Measurements from ENCODE around the gene SHROOM3.

DNA sequence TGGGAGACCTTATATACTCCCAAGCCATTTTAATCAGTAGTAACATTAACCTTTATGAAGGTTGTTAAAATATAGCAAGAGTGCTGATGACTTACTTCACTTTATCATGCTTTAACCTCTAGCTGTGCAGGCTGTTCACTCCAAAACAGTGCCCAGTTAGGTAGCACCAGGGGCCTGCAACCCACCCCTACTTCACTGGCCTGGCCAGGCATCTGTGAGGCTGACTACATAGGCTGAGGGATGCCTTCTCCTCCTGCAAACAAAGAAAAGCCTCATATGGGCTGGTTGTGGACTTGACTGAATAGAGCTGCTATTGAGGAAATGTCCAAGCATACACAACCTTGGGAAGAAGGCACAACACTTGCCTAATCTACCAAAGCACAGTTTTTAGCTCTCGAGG is 172.8 kb downstream of the SHROOM3 start:
- no peak for TF ChIP-seq POLR2AphosphoS5 (IDR thresholded peaks at IDR 0.05; ENCODE audit: insufficient read depth, low read depth, low read length)
- TF ChIP-seq, protein P1, sequence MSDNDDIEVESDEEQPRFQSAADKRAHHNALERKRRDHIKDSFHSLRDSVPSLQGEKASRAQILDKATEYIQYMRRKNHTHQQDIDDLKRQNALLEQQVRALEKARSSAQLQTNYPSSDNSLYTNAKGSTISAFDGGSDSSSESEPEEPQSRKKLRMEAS (IDR thresholded peaks at IDR 0.05; ENCODE audit: insufficient read depth, insufficient read length), result no peak

All from endothelial cell of umbilical vein (primary cell).